Gastroesophageal sphincter (tissue), 3 donors: Measurements from ENCODE around the gene CATSPER4.

Experiments used
- CTCF ChIP-seq, 4 experiments: fragments of 200-600 bp in 2 of 4; fragments of 450-650 bp in 2 of 4; sonication (generic) in 1 of 4; IDR thresholded peaks; one replicate each; pipeline ENCODE4 v1.5.1; 2017 to 2019; ENCODE audit warnings: antibody characterized with exemption in 4 of 4, mild to moderate bottlenecking in 2 of 4, moderate library complexity in 2 of 4
- POLR2A ChIP-seq, 2 donors: fragments of 450-650 bp; IDR thresholded peaks; one replicate each; pipeline ENCODE4 v1.6.1; 2017; ENCODE audit warnings: antibody characterized with exemption in 2 of 2, mild to moderate bottlenecking in 2 of 2, moderate library complexity in 1 of 2
- POLR2AphosphoS5 ChIP-seq: sonication (generic); formaldehyde crosslinking; IDR thresholded peaks from one replicate; pipeline ENCODE4 v1.6.1; 2017; ENCODE audit warnings: antibody characterized with exemption

GRCh38 chr1:26168410-26169197 lies 21.8 kb upstream of the CATSPER4 start, which contains the start of gene C1orf232:
- TF ChIP-seq CTCF (IDR thresholded peaks at IDR 0.05) (no peak), POLR2AphosphoS5 (no peak), POLR2A (IDR thresholded peaks at IDR 0.05) (no peak)
